Loucy (cell line): ENCODE data around the gene ETNK1.

ENCODE experiments used
- H2AFZ ChIP-seq: fragments of 200-600 bp; sonication (generic); 2 replicates; pipeline ENCODE4 v1.6.0; 2016; ENCODE audit warnings: antibody characterized with exemption, mild to moderate bottlenecking, low read length, moderate library complexity
- H3F3A ChIP-seq: fragments of 200-600 bp; 2 replicates; pipeline ENCODE4 v1.6.0; 2016; ENCODE audit warnings: antibody characterized with exemption, low read depth, mild to moderate bottlenecking
- H3K27me3 ChIP-seq: fragments of 200-600 bp; sonication (generic); 2 replicates; pipeline ENCODE4 v1.6.1; 2014; ENCODE audit warnings: low read length, mild to moderate bottlenecking; ENCODE audit not compliant: insufficient read depth, poor library complexity, severe bottlenecking
- H3K36me3 ChIP-seq: fragments of 200-600 bp; sonication (generic); 2 replicates; pipeline ENCODE4 v1.6.1; 2016; ENCODE audit warnings: low read length; ENCODE audit not compliant: insufficient read depth
- H3K4me1 ChIP-seq: fragments of 200-600 bp; sonication (generic); 2 replicates; pipeline ENCODE4 v1.5.1; 2014; ENCODE audit warnings: low read length, mild to moderate bottlenecking; ENCODE audit not compliant: insufficient read depth, poor library complexity, severe bottlenecking
- H3K4me2 ChIP-seq: fragments of 200-600 bp; sonication (generic); 2 replicates; pipeline ENCODE4 v1.6.0; 2014; ENCODE audit warnings: antibody characterized with exemption, low read length, low read depth, mild to moderate bottlenecking; ENCODE audit not compliant: poor library complexity, severe bottlenecking
- H3K4me3 ChIP-seq: fragments of 200-600 bp; sonication (generic); 2 replicates; pipeline ENCODE4 v1.5.1; 2014; ENCODE audit warnings: low read length, mild to moderate bottlenecking, mixed read lengths; ENCODE audit not compliant: poor library complexity, severe bottlenecking
- H3K79me2 ChIP-seq: fragments of 200-600 bp; sonication (generic); 2 replicates; pipeline ENCODE4 v1.6.1; 2014; ENCODE audit warnings: low read length; ENCODE audit not compliant: insufficient read depth
- H3K9ac ChIP-seq: fragments of 200-600 bp; sonication (generic); 2 replicates; pipeline ENCODE4 v1.6.0; 2014; ENCODE audit warnings: mild to moderate bottlenecking, low read depth, low read length, moderate library complexity; ENCODE audit not compliant: poor library complexity, severe bottlenecking
- H3K9me2 ChIP-seq: fragments of 200-600 bp; sonication (generic); replicated peaks from 2 replicates; pipeline ENCODE4 v1.6.1; 2016; ENCODE audit warnings: low read depth, low read length, mixed read lengths
- H3K9me3 ChIP-seq: fragments of 200-600 bp; sonication (generic); 2 replicates; pipeline ENCODE4 v1.6.1; 2014; ENCODE audit warnings: mild to moderate bottlenecking, antibody characterized with exemption, low read length, low read depth; ENCODE audit not compliant: insufficient read depth
- H4K20me1 ChIP-seq: fragments of 200-600 bp; sonication (generic); 2 replicates; pipeline ENCODE4 v1.6.0; 2014; ENCODE audit warnings: antibody characterized with exemption, low read length, mild to moderate bottlenecking; ENCODE audit not compliant: insufficient read depth, poor library complexity, severe bottlenecking
- EZH2phosphoT487 ChIP-seq: fragments of 200-600 bp; IDR thresholded peaks from 2 replicates; pipeline ENCODE4 v1.6.1; 2018; ENCODE audit warnings: antibody characterized with exemption, mild to moderate bottlenecking, moderate library complexity, borderline replicate concordance
- TF ChIP-seq, protein P1 (sequence below): fragments of 200-600 bp; sonication (generic); conservative IDR thresholded peaks from 2 replicates; pipeline ENCODE4 v1.5.1; 2014; ENCODE audit warnings: mild to moderate bottlenecking, antibody characterized with exemption, low read length

Gene ETNK1

DNA sequence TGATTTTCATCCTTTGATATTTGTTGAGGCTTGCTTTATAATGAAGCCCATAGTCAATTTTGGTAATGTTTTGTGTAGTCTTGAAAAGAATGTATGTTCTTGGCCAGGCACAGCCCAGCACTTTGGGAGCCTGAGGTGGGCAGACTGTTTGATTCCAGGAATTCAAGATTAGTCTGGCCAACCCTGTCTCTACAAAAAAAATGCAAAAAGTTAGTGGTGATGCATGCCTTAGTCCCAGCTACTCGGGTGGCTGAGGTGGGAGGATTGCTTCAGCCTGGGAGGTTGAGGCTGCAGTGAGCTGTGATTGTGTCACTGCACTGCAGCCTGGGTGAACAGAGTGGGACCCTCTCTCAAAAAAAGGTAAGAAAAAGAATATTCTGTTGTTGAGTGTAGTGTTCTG is 10.8 kb downstream of the ETNK1 start:
- Histone ChIP-seq H3F3A (no peaks in the 10 kb centered on the region), H3K9ac (no peak overlapping the region), H3K9me3 (no peaks in the 10 kb centered on the region), H3K79me2 (peaks cover 91% of the 10 kb centered on the region), H2AFZ (no peak overlapping the region), H3K9me2 (no peaks in the 10 kb centered on the region), H3K27me3 (no peaks in the 10 kb centered on the region), H3K36me3 (0 out of 2 replicates have a peak, but pooled peaks cover 4% of the 10 kb centered on the region), H4K20me1 (peaks cover 83% of the 10 kb centered on the region), H3K4me2 (peak overlapping the region; percentile 32), H3K4me1 (peaks cover 35% of the 10 kb centered on the region), H3K4me3 (peak overlapping the region; percentile 2)
- TF ChIP-seq, protein P1, sequence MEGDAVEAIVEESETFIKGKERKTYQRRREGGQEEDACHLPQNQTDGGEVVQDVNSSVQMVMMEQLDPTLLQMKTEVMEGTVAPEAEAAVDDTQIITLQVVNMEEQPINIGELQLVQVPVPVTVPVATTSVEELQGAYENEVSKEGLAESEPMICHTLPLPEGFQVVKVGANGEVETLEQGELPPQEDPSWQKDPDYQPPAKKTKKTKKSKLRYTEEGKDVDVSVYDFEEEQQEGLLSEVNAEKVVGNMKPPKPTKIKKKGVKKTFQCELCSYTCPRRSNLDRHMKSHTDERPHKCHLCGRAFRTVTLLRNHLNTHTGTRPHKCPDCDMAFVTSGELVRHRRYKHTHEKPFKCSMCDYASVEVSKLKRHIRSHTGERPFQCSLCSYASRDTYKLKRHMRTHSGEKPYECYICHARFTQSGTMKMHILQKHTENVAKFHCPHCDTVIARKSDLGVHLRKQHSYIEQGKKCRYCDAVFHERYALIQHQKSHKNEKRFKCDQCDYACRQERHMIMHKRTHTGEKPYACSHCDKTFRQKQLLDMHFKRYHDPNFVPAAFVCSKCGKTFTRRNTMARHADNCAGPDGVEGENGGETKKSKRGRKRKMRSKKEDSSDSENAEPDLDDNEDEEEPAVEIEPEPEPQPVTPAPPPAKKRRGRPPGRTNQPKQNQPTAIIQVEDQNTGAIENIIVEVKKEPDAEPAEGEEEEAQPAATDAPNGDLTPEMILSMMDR: no peak
- no peak for TF ChIP-seq EZH2phosphoT487

DNA sequence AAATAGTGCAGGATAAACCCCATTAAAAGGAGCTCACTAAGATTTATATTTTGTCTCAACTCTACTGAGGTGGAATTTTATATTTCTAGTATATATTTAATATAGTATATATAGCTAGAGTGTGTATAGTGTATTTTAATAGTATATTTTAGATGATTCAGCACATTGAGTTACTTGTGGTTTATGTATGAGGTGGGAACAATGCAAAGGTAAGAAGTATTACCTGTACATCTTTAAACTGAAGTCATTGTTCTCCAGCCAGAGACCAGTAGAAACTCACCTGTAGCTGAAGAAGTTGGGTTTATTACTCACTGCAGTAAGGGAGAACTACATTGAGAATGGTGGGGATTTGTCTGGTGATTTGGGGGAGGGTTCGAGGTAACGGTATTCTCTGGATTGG is 15.9 kb downstream of the ETNK1 start:
- no peaks in the 10 kb centered on the region for H3F3A ChIP-seq
- no peak overlapping the region for H2AFZ ChIP-seq
- no peak overlapping the region for H3K4me3 ChIP-seq
- peaks cover 6% of the 10 kb centered on the region; the same call in 1 of the 2 replicates for H3K36me3 ChIP-seq
- TF ChIP-seq, protein P1: no peak
- TF ChIP-seq EZH2phosphoT487: no peak
- peaks cover 2% of the 10 kb centered on the region for H3K4me1 ChIP-seq
- H3K9ac ChIP-seq: no peak overlapping the region
- no peaks in the 10 kb centered on the region for H3K9me3 ChIP-seq
- H3K9me2 ChIP-seq: no peaks in the 10 kb centered on the region
- H3K27me3 ChIP-seq: no peaks in the 10 kb centered on the region
- H4K20me1 ChIP-seq: peaks cover 58% of the 10 kb centered on the region
- H3K79me2 ChIP-seq: peaks cover 77% of the 10 kb centered on the region
- no peak overlapping the region for H3K4me2 ChIP-seq

DNA sequence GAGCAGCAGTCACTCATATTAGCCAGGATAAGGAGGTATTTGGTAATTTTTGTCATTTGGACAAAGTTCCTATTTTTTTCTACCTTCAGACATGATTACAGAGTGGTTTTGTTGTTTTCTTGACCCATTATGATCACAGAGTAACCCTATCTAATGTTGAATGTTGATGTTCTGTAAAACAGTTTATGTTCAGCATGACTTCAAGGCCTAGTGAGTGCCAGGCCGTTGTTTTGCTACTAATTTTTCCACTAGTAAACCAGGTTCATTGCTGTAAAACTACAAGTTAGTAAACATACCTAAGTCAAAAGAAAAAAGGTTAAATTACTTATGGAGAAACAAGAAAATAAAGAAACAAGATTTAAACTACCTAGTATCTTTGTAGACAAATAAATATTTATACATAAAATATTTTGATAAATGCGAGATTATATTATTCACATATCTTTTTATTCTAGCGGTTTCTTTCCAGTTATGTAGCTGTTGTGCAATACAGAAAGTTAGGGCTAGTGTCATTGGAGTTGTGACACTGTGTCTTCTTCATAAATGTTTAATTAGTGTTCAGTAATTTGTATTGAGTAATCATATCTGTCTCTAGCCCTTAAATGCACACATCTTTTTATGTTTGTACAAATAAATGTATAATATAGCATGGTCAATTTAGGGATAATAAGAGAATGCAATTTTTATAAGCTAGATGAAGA is 16.5 kb downstream of the ETNK1 start:
- peaks cover 73% of the 10 kb centered on the region for H3K79me2 ChIP-seq

More for the DNA sequence above, 16.5 kb downstream of the ETNK1 start:
- H3F3A ChIP-seq: no peaks in the 10 kb centered on the region
- no peak overlapping the region for H3K9ac ChIP-seq
- TF ChIP-seq EZH2phosphoT487: no peak
- TF ChIP-seq, protein P1: no peak
- H2AFZ ChIP-seq: no peak overlapping the region
- H4K20me1 ChIP-seq: peaks cover 54% of the 10 kb centered on the region
- peaks cover 10% of the 10 kb centered on the region; the same call in 1 of the 2 replicates for H3K36me3 ChIP-seq
- H3K9me3 ChIP-seq: no peaks in the 10 kb centered on the region
- H3K4me2 ChIP-seq: no peak overlapping the region
- H3K9me2 ChIP-seq: no peaks in the 10 kb centered on the region
- no peak overlapping the region for H3K4me3 ChIP-seq
- no peaks in the 10 kb centered on the region for H3K4me1 ChIP-seq
- H3K27me3 ChIP-seq: no peaks in the 10 kb centered on the region
